ENCODE data around the gene GLUL. TPM values are rescaled to one million over a fixed set of nuclear protein-coding genes. Genes with fewer than 3 reads are reported as not detected.
A peak's percentile ranks its signal among the peaks of the same experiment; 100 is the strongest.

Gene GLUL
- 100 to 1,000 TPM; 364 to 851 (median 517) TPM for total RNA-seq
- long read RNA-seq, donor 1, full-length matches to known transcripts = 90 of 158 reads
- long read RNA-seq, donor 1, partial matches to known transcripts = 65 of 158 reads
- long read RNA-seq, donor 1, other reads (novel, unspliced or antisense) = 3 of 158 reads
- long read RNA-seq, donor 2, full-length matches to known transcripts = 72 of 92 reads
- long read RNA-seq, donor 2, partial matches to known transcripts = 18 of 92 reads
- long read RNA-seq, donor 2, other reads (novel, unspliced or antisense) = 2 of 92 reads

- peaks cover 19% of the 10 kb centered on the region for H3K4me1 ChIP-seq (ENCODE audit: low read depth)
- peak within 1 kb of the TSS; percentile 91 for H3K4me3 ChIP-seq
- peaks cover 10% of the 10 kb centered on the region for H3K36me3 ChIP-seq (ENCODE audit: low read depth)
- no peak for TF ChIP-seq CTCF (IDR thresholded peaks at IDR 0.05)
- no peaks in the 10 kb centered on the region for H3K9me3 ChIP-seq
- peak; percentile 94 to 96 (median 94) for DNase-seq
- intact Hi-C loops (cut with DNase I, micrococcal nuclease) = loop anchor here (5.0 to 10.0 kb wide), 3 partner anchors 87 to 307 kb away; no protein-coding TSS in a partner anchor
- ATAC-seq = peak; percentile 90
Measured at GRCh38 chr1:182391362-182392049, at the start of gene GLUL. GLUL (minus strand) TSS chr1:182391790; CDS start chr1:182388737, 3,053 bp downstream.

GRCh38 chr1:182438326-182438725, 46.7 kb upstream of the GLUL start:
- no peak for TF ChIP-seq CTCF (IDR thresholded peaks at IDR 0.05)
- no peak overlapping the region for H3K4me3 ChIP-seq
- ATAC-seq = no peak
- intact Hi-C loops (cut with DNase I, micrococcal nuclease) = no loop called here
- H3K4me1 ChIP-seq (ENCODE audit: low read depth) = no peaks in the 10 kb centered on the region
- H3K36me3 ChIP-seq (ENCODE audit: low read depth) = no peaks in the 10 kb centered on the region
- peaks cover 3% of the 10 kb centered on the region for H3K9me3 ChIP-seq
- no peak for DNase-seq

- no peak for TF ChIP-seq CTCF (IDR thresholded peaks at IDR 0.05)
- Histone ChIP-seq H3K4me1 (ENCODE audit: low read depth) (no peaks in the 10 kb centered on the region), H3K36me3 (ENCODE audit: low read depth) (no peaks in the 10 kb centered on the region), H3K4me3 (no peak overlapping the region), H3K9me3 (peaks cover under 1% of the 10 kb centered on the region)
- ATAC-seq (no peak), DNase-seq (no peak)
- intact Hi-C loops (cut with DNase I, micrococcal nuclease) = no loop called here
Measured at GRCh38 chr1:182433580-182433979, 42.0 kb upstream of the GLUL start.

GRCh38 chr1:182431278-182431677, 39.7 kb upstream of the GLUL start:
- intact Hi-C loops (cut with DNase I, micrococcal nuclease) = no loop called here
- no peaks in the 10 kb centered on the region for H3K9me3 ChIP-seq
- H3K4me1 ChIP-seq (ENCODE audit: low read depth) = no peaks in the 10 kb centered on the region
- ATAC-seq = no peak
- no peak overlapping the region for H3K4me3 ChIP-seq
- H3K36me3 ChIP-seq (ENCODE audit: low read depth) = no peaks in the 10 kb centered on the region
- TF ChIP-seq CTCF (IDR thresholded peaks at IDR 0.05) = no peak
- no peak for DNase-seq

GRCh38 chr1:182430263-182431068, 38.9 kb upstream of the GLUL start:
- Histone ChIP-seq H3K9me3 (no peaks in the 10 kb centered on the region), H3K4me1 (ENCODE audit: low read depth) (no peaks in the 10 kb centered on the region), H3K36me3 (ENCODE audit: low read depth) (no peaks in the 10 kb centered on the region), H3K4me3 (no peak overlapping the region)
- TF ChIP-seq CTCF (IDR thresholded peaks at IDR 0.05) = no peak
- DNase-seq (no peak), ATAC-seq (no peak)
- intact Hi-C loops (cut with DNase I, micrococcal nuclease) = no loop called here

Measured in mucosa of descending colon (tissue), 3 donors.